OCI-LY3 (cell line): ENCODE results near the gene DOCK1.

Experiments used
- H2AFZ ChIP-seq: fragments of 200-600, 300-600 bp; shearing (Covaris generic); 2 replicates; pipeline ENCODE4 v1.6.0; 2014; ENCODE audit warnings: antibody characterized with exemption, low read depth, low read length
- H3K27ac ChIP-seq: fragments of 200-600, 300-600 bp; sonication (generic); 2 replicates; pipeline ENCODE4 v1.5.1; 2014; ENCODE audit warnings: mild to moderate bottlenecking, low read length, moderate library complexity, mixed read lengths
- H3K27me3 ChIP-seq: fragments of 200-600, 300-600 bp; sonication (generic); 2 replicates; pipeline ENCODE4 v1.6.1; 2014; ENCODE audit warnings: low read depth, low read length, mixed read lengths
- H3K36me3 ChIP-seq: fragments of 200-600, 300-600 bp; sonication (generic); replicated peaks from 2 replicates; pipeline ENCODE3; 2014; ENCODE audit warnings: low read depth, low read length, mixed read lengths
- H3K4me1 ChIP-seq: fragments of 300-600, 200-600 bp; sonication (generic); 2 replicates; pipeline ENCODE4 v1.6.1; 2014; ENCODE audit warnings: low read length, mixed read lengths
- H3K4me2 ChIP-seq: fragments of 200-600, 300-600 bp; sonication (generic); 2 replicates; pipeline ENCODE4 v1.6.1; 2014; ENCODE audit warnings: low read length, mixed read lengths
- H3K4me3 ChIP-seq: fragments of 300-600, 200-600 bp; sonication (generic); 2 replicates; pipeline ENCODE4 v1.5.1; 2014; ENCODE audit warnings: antibody characterized with exemption, mild to moderate bottlenecking, low read length, moderate library complexity
- H3K79me2 ChIP-seq: fragments of 300-600, 200-600 bp; shearing (Covaris generic); 2 replicates; pipeline ENCODE4 v1.6.1; 2014; ENCODE audit warnings: mild to moderate bottlenecking, low read length, mixed read lengths
- H3K9ac ChIP-seq: fragments of 300-600, 200-600 bp; shearing (Covaris generic); 2 replicates; pipeline ENCODE4 v1.6.0; 2014; ENCODE audit warnings: mild to moderate bottlenecking, low read length, moderate library complexity
- H3K9me3 ChIP-seq: fragments of 200-600, 300-600 bp; shearing (Covaris generic); 2 replicates; pipeline ENCODE4 v1.6.1; 2014; ENCODE audit warnings: low read length, mixed read lengths; ENCODE audit not compliant: insufficient read depth
- H4K20me1 ChIP-seq: fragments of 200-600, 300-600 bp; sonication (generic); 2 replicates; pipeline ENCODE4 v1.6.1; 2016; ENCODE audit warnings: low read length, mixed read lengths; ENCODE audit not compliant: insufficient read depth
- CTCF ChIP-seq: fragments of 200-600, 300-600 bp; sonication (generic); IDR thresholded peaks from 2 replicates; pipeline ENCODE4 v1.5.1; 2014; ENCODE audit warnings: antibody characterized with exemption, low read length, low read depth
- EZH2phosphoT487 ChIP-seq: fragments of 200-600 bp; shearing (Covaris generic); IDR thresholded peaks from 2 replicates; pipeline ENCODE4 v1.6.1; 2018; ENCODE audit warnings: antibody characterized with exemption, mixed run types, low read depth

Gene DOCK1

GRCh38 chr10:127210936-127211466 is 305.8 kb downstream of the DOCK1 start:
- no peak for TF ChIP-seq CTCF
- no peak for TF ChIP-seq EZH2phosphoT487
- H3K36me3 ChIP-seq = no peaks in the 10 kb centered on the region
- H3K27me3 ChIP-seq = no peaks in the 10 kb centered on the region
- H3K9me3 ChIP-seq = no peaks in the 10 kb centered on the region
- H4K20me1 ChIP-seq = no peaks in the 10 kb centered on the region
- H3K4me1 ChIP-seq = peaks cover 6% of the 10 kb centered on the region; the same call in 1 of the 2 replicates
- no peaks in the 10 kb centered on the region for H3K79me2 ChIP-seq
- no peak overlapping the region for H3K4me2 ChIP-seq
- H3K27ac ChIP-seq = no peak overlapping the region
- no peak overlapping the region for H3K9ac ChIP-seq
- H3K4me3 ChIP-seq = no peak overlapping the region
- H2AFZ ChIP-seq = no peak overlapping the region

- Histone ChIP-seq H3K27me3 (no peaks in the 10 kb centered on the region), H3K9me3 (no peaks in the 10 kb centered on the region), H3K36me3 (no peaks in the 10 kb centered on the region), H2AFZ (no peak overlapping the region), H3K27ac (no peak overlapping the region), H4K20me1 (no peaks in the 10 kb centered on the region), H3K9ac (no peak overlapping the region), H3K79me2 (no peaks in the 10 kb centered on the region), H3K4me2 (no peak overlapping the region), H3K4me3 (no peak overlapping the region), H3K4me1 (peaks cover 2% of the 10 kb centered on the region; the same call in 1 of the 2 replicates)
- TF ChIP-seq CTCF = no peak
Observed at GRCh38 chr10:127215866-127216265, 310.6 kb downstream of the DOCK1 start.

GRCh38 chr10:127216274-127216673 is 311.0 kb downstream of the DOCK1 start:
- Histone ChIP-seq H3K4me2 (no peak overlapping the region), H3K9ac (no peak overlapping the region)

DNA sequence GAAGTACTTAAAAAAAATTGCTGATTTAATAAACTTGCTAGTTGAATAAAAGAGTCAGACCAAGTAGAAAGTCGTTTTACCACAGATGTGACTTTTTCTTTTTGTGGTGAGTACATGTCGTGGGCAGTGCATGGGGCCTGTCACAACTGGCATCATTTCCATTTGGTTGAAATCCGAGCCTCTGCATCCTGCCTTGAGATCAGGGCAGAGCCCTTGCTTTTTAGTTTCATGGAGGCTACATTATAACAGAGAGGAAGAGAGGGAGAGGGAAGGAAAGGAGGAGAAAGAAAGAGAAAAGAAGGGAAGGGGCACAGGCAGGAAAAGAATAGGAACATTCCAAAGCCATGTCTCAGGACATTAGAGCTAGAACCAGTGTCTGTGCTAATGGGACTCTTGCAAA is 311.6 kb downstream of the DOCK1 start:
- H3K4me2 ChIP-seq = no peak overlapping the region
- no peak overlapping the region for H3K27ac ChIP-seq

More at GRCh38 chr10:127216274-127216673, 311.0 kb downstream of the DOCK1 start:
- Histone ChIP-seq H4K20me1 (no peaks in the 10 kb centered on the region), H3K79me2 (no peaks in the 10 kb centered on the region), H3K27ac (no peak overlapping the region), H2AFZ (no peak overlapping the region), H3K9me3 (no peaks in the 10 kb centered on the region), H3K4me1 (no peaks in the 10 kb centered on the region), H3K36me3 (no peaks in the 10 kb centered on the region), H3K4me3 (no peak overlapping the region), H3K27me3 (no peaks in the 10 kb centered on the region)
- no peak for TF ChIP-seq EZH2phosphoT487
- no peak for TF ChIP-seq CTCF

More for the DNA sequence above, 311.6 kb downstream of the DOCK1 start:
- TF ChIP-seq CTCF = no peak
- no peaks in the 10 kb centered on the region for H3K36me3 ChIP-seq
- no peaks in the 10 kb centered on the region for H3K27me3 ChIP-seq
- no peak overlapping the region for H3K4me3 ChIP-seq
- H3K4me1 ChIP-seq = no peaks in the 10 kb centered on the region
- no peaks in the 10 kb centered on the region for H3K9me3 ChIP-seq
- no peak overlapping the region for H3K9ac ChIP-seq
- H4K20me1 ChIP-seq = no peaks in the 10 kb centered on the region
- H2AFZ ChIP-seq = no peak overlapping the region
- H3K79me2 ChIP-seq = no peaks in the 10 kb centered on the region
